ENCODE data around the gene MEGF9. TPM values are rescaled to one million over a fixed set of nuclear protein-coding genes. Genes with fewer than 3 reads are reported as not detected.

Gene MEGF9
- total RNA-seq, 2 donors from 2014 or later: 7.2 to 9.0 TPM

- Histone ChIP-seq H3K27me3 (no peaks in the 10 kb centered on the region), H3K9me3 (no peaks in the 10 kb centered on the region), H3K9ac (ENCODE audit: low read depth in 2 of 2, low read length in 2 of 2) (no peak overlapping the region), H3K27ac (no peak overlapping the region), H3K4me3 (no peak overlapping the region), H3K36me3 (no peaks in the 10 kb centered on the region), H3K4me1 (no peaks in the 10 kb centered on the region)
- intact Hi-C loops (cut with DNase I): no loop called here
- DNase-seq: no peak
- TF ChIP-seq CTCF (IDR thresholded peaks at IDR 0.05): no peak
These were observed 61.3 kb downstream of the MEGF9 start for GRCh38 chr9:120652934-120653333.

DNA sequence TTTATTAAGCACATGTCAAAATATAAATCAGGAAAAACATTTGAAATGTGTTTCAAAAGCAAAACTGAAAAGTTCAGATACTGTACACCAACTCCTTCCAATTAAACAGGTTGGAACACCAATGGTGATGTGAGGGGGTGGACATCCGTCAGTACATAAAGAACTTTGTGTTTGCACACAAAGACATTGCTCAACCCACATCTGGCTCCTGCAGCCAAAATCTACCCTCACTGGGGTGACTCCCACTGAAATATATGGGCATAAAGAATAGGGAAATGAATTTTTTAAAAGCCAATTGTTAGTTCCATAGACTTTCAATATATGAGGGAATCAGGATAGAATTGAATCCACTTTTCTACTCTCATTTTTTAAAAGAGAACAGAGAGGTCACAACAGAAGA is 63.9 kb downstream of the MEGF9 start:
- Histone ChIP-seq H3K27me3 (no peaks in the 10 kb centered on the region), H3K36me3 (no peaks in the 10 kb centered on the region), H3K9me3 (no peaks in the 10 kb centered on the region), H3K4me3 (no peak overlapping the region), H3K9ac (ENCODE audit: low read depth in 2 of 2, low read length in 2 of 2) (no peak overlapping the region), H3K4me1 (no peaks in the 10 kb centered on the region), H3K27ac (no peak overlapping the region)
- intact Hi-C loops (cut with DNase I): no loop called here
- TF ChIP-seq CTCF (IDR thresholded peaks at IDR 0.05): no peak
- no peak for DNase-seq

DNA sequence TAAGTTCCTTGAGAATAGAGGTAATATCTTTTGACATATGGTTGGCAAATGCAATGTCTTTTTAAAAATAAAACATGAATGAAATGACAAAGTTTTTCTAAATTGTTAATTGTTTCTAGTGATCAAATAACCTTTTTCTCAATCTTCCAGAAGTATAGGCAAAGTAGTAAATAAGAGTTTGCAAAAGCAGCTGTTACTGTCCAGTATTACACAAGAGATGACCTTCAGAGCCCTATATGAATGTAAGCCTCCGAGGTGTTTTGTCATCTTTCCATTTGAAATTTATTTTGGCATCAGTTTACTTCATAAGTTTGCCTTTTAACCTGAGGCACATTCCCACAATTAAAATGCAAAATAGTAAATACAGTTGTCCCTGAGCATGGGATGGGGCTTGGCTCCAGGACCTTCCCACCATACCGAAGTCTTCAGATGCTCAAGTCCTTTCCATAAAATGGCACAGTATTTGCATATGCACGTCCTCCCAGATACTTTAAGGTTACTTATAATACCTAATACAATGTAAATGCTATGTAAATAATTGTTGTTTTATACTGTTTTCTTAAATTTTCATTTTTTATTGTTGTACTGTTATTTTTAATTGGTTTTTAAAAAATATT is 65.6 kb downstream of the MEGF9 start:
- Histone ChIP-seq H3K27me3 (no peaks in the 10 kb centered on the region), H3K9ac (ENCODE audit: low read depth in 2 of 2, low read length in 2 of 2) (no peak overlapping the region), H3K4me1 (no peaks in the 10 kb centered on the region), H3K9me3 (no peaks in the 10 kb centered on the region), H3K27ac (no peak overlapping the region), H3K4me3 (no peak overlapping the region), H3K36me3 (no peaks in the 10 kb centered on the region)
- no peak for DNase-seq
- no peak for TF ChIP-seq CTCF (IDR thresholded peaks at IDR 0.05)
- intact Hi-C loops (cut with DNase I): no loop called here

- TF ChIP-seq CTCF (IDR thresholded peaks at IDR 0.05): no peak
- intact Hi-C loops (cut with DNase I): no loop called here
- DNase-seq: no peak
These were observed 67.3 kb downstream of the MEGF9 start for GRCh38 chr9:120646948-120647347.

DNA sequence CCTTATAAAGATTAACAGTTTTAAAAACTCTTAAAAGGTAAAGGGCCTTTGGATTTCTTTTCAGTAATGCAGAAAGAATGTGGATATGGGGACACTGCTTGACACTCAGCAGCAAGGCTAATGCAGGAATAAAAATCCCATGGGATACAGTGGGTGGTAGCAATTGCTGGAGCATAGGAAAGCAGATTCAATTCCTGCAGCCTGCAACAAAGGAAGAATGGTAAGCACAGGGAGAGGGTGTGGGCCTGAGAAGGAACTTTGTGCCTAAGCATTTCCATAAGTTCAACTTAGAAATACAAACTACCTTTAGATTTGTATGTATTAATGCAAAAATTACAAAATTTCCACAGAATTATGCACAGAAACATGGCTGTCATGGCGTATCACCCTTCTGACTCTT is 68.5 kb downstream of the MEGF9 start:
- Histone ChIP-seq H3K9ac (ENCODE audit: low read depth in 2 of 2, low read length in 2 of 2) (no peak overlapping the region), H3K4me3 (no peak overlapping the region), H3K27ac (no peak overlapping the region), H3K36me3 (no peaks in the 10 kb centered on the region), H3K27me3 (no peaks in the 10 kb centered on the region), H3K4me1 (no peaks in the 10 kb centered on the region), H3K9me3 (no peaks in the 10 kb centered on the region)
- DNase-seq: no peak
- intact Hi-C loops (cut with DNase I): no loop called here
- no peak for TF ChIP-seq CTCF (IDR thresholded peaks at IDR 0.05)

More at GRCh38 chr9:120646948-120647347, 67.3 kb downstream of the MEGF9 start:
- Histone ChIP-seq H3K9me3 (no peaks in the 10 kb centered on the region), H3K4me3 (no peak overlapping the region), H3K36me3 (no peaks in the 10 kb centered on the region), H3K4me1 (no peaks in the 10 kb centered on the region), H3K9ac (ENCODE audit: low read depth in 2 of 2, low read length in 2 of 2) (no peak overlapping the region), H3K27ac (no peak overlapping the region), H3K27me3 (no peaks in the 10 kb centered on the region)
